Epithelial cell of esophagus (primary cell): Measurements from ENCODE around the gene PICALM.
A peak's percentile ranks its signal among the peaks of the same experiment; 100 is the strongest.

Source experiments
- DNase-seq: peaks from one replicate; pipeline ENCODE4 v3.0.0; 2010; ENCODE audit warnings: low read depth
- H3K4me3 ChIP-seq: 2 replicates; pipeline ENCODE4 v1.5.1; 2011; ENCODE audit warnings: mild to moderate bottlenecking, low read length, control low read depth
- CTCF ChIP-seq: IDR thresholded peaks from 2 replicates; pipeline ENCODE4 v1.5.1; 2011; ENCODE audit warnings: low read depth, mild to moderate bottlenecking, low read length, control low read depth, inconsistent platforms; ENCODE audit not compliant: insufficient read depth; ENCODE audit errors: missing control alignments

Gene PICALM

DNA sequence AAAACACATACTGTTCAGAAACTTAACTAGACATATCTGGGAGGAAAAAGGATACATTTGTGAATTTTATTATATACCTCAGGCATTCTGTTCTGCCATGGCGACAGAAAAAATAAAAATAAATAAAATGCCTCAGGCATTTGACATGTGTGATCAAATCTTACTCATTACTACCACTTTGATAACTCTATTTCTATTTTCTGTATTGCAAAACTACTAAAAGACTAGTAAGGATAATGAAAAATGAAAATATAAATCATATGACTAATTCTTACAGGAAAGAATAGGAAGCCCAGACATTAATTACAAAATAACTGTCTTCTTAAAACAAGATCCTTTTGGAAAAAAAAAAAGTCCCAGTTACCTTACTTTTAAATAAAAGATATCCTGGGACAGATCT is 5.3 kb downstream of the PICALM start:
- no peak for TF ChIP-seq CTCF
- no peak overlapping the region for H3K4me3 ChIP-seq
- DNase-seq: peak; percentile 55

DNA sequence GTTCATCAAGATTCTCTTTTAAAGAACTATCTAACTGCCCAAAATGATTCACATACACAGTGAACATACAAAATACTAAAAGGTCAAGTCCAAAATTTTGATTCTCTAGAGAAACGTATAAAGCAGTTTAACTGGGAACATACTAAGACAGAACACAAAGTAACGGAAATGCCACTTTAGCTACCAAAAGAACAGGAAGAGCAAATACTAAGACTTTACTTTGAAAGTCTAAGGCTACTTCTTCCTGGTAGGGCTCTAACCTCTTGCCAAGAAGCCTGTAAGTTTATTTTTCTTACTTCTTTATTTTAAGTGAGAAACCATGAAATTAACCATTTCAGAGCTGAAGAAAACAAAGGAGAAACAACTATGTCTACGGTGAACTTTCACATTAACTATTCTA is 6.2 kb downstream of the PICALM start:
- DNase-seq: no peak
- H3K4me3 ChIP-seq: no peak overlapping the region
- no peak for TF ChIP-seq CTCF

DNA sequence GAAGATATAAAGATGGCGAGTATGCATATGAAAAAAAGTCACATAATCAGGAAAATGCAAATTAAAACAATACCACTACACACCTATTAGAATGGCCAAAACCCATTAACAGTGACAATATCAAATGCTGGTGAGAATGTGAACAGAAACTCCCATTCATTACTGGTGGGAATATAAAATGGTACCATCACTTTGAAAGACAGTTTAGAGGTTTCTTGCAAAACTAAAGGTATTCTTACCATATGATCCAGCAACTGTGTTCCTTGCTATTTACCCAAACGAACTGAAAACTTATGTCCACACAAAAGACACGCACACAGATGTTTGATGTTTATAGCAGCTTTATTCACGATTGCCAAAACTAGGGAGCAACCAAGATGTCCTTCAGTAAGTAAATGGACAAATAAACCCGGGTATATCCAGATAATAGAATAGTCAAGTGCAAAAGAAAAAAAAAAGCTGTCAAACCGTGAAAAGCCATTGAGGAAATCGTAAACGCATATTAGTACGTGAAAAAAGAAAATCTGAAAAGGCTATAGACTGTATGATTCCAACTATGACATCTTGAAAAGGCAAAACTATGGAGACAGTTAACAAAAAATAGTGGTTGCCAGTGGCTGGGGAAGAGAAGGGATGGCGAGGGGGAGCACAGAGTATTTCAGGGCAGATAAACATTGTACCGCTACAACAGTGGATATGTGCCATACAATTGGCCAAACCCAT is 7.2 kb downstream of the PICALM start:
- no peak overlapping the region for H3K4me3 ChIP-seq
- DNase-seq: no peak
- TF ChIP-seq CTCF: no peak

- no peak overlapping the region for H3K4me3 ChIP-seq
- no peak for TF ChIP-seq CTCF
- DNase-seq: no peak
Measured at GRCh38 chr11:86060544-86060943, 8.3 kb downstream of the PICALM start.

DNA sequence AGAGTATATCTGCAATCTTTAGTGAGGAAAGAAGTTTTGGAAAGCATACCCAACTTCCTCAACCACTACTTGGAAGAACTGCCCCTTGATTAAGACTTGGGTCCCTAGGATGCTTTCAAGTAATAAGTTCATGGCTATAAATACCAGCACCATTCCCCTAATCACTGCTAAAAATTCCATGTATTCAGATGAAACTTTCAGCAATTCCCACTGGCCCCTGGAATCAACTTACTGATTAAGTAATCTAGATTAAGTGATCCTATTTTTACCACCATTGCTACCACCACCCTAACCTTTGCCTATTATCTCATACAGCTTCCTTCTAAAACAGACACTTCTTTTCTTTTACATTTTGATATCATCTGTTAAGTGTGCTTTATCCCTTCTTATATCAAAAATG is 10.5 kb downstream of the PICALM start:
- no peak for TF ChIP-seq CTCF
- DNase-seq: no peak
- H3K4me3 ChIP-seq: no peak overlapping the region

DNA sequence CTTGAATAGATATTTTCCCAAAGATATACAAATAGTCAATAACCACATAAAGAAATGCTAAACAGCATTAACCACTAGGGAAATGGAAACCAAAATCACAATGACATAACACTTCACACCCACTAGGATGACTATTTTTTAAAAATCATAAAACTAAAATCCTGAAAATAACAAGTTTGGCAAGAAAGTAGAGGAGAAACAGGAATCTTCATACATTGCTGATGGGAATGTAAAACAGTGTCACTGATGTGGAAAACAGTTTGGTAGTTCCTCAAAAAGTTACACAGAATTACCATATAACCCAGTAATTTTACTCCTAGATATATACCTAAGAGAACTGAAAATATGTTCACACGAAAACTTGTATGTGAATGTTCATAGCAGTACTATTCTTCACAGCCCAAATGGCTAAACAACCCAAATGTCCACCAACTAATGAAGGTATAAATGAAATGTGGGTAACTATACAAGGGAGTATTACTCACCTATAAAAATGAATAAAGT is 12.5 kb downstream of the PICALM start:
- TF ChIP-seq CTCF: no peak
- no peak for DNase-seq
- no peak overlapping the region for H3K4me3 ChIP-seq

DNA sequence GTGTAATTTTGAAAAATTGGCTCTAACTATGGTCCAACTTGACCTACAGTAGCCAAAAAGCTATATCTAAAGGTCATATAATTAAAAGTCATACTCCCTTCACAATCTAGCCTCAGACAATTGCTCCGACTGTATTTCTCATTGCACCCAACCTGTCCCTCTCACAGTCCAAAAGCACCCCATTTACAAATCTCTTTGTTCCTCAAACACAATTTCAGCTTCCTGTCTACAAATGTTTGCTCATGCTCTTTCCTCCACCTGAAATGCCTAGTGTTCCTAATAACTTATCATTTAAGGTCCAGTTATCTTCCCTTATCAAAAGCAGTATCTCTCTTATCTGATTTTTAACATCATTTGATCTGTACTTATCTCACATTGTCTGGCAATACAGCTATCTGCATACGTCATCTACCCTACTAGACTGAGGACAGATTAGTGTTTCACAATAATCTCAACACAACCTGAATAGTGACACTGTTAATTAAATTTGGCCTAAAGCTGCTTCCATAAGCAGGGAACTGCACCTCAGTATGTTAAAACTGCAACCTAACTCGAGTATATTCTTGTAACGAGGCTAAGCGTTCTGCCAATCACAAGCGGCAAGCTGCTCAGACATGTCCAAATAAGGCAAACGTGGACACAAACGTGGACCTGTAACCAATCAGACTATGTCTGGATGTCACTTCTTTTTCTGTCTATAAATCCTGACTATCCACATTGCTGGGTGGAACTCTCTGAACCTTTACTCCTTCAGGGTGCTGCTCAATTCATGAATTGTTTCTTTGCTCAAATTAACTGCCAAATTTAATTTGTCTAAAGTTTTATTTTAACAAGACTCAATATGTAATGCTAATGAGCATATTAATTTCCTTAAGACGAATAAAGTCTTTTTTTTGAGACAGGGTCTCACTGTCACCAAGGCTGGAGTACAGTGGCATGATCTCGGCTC is 15.9 kb downstream of the PICALM start:
- H3K4me3 ChIP-seq: no peak overlapping the region
- TF ChIP-seq CTCF: no peak
- no peak for DNase-seq
